ENCODE data around the gene WRAP73. TPM values are rescaled to one million over a fixed set of nuclear protein-coding genes. Genes with fewer than 3 reads are reported as not detected.

Gene WRAP73
- total and polyA plus RNA-seq, 9 of the 15 experiments (the other 6 are each of a cell fraction or from before 2014, with no cell fraction given), result 4.3 to 51.8 (median 30.1) TPM

GRCh38 chr1:3595949-3596348, 54.0 kb downstream of the WRAP73 start:
- peaks cover 0 to 56% of the 10 kb centered on the region in 2 experiments; a peak in 3 of 5 replicates for H3K4me1 ChIP-seq (replicated peaks in 1 of 2; ENCODE audit: control insufficient read depth in 2 of 2, insufficient read depth in 2 of 2, low read length in 2 of 2)
- intact Hi-C loops (cut with micrococcal nuclease), result no loop called here
- H2AFZ ChIP-seq (ENCODE audit: low read depth, low read length), result no peak overlapping the region
- H3K9me1 ChIP-seq (ENCODE audit: control insufficient read depth, insufficient read depth, low read length), result no peaks in the 10 kb centered on the region
- ChIA-PET POLR2A (no interaction called here), CTCF (ENCODE audit: low intra/inter-chr PET ratio) (no interaction called here)
- H4K20me1 ChIP-seq (replicated peaks; ENCODE audit: control insufficient read depth, insufficient read depth, low read length), result peaks cover 19% of the 10 kb centered on the region
- no peaks in the 10 kb centered on the region for H3K36me3 ChIP-seq (ENCODE audit: control insufficient read depth, insufficient read depth, low read length)
- no peaks in the 10 kb centered on the region for H3K9me3 ChIP-seq (replicated peaks; ENCODE audit: control insufficient read depth, insufficient read depth, low read depth, low read length)
- TF ChIP-seq USF1 (CRISPR knock-in tag; IDR thresholded peaks at IDR 0.05) (no peak), BRF2 (IDR thresholded peaks at IDR 0.05; ENCODE audit: borderline replicate concordance, insufficient read depth, insufficient read length) (no peak), RBM17 (IDR thresholded peaks at IDR 0.05; ENCODE audit: borderline replicate concordance, low read depth, low read length) (no peak), ZFP36 (IDR thresholded peaks at IDR 0.05; ENCODE audit: low read depth, low read length, partially characterized antibody) (peak; percentile 91), USF2 (CRISPR knock-in tag; IDR thresholded peaks at IDR 0.05) (no peak), ARID3A (IDR thresholded peaks at IDR 0.05; ENCODE audit: borderline replicate concordance, low read depth, low read length) (no peak), FOXA1 (IDR thresholded peaks at IDR 0.05; ENCODE audit: borderline replicate concordance) (no peak)
- no peak overlapping the region for H3K27ac ChIP-seq (ENCODE audit: extremely low read depth, low read depth, low read length)
- FAIRE-seq, result no peak
- no peaks in the 10 kb centered on the region for H3K79me2 ChIP-seq (ENCODE audit: control insufficient read depth, insufficient read depth, low read length)
- no peak overlapping the region for H3K4me3 ChIP-seq
- BruUV-seq (replicated peaks), result no TSS peak
- WGBS (ENCODE audit: insufficient coverage, low coverage, missing lambda C conversion rate), result 13% methylated on average over 7 of the region's 7 CpGs
- no peak overlapping the region for H3K9ac ChIP-seq (ENCODE audit: insufficient read depth in 1 of 2, low read depth in 2 of 2, low read length in 2 of 2)
- peaks cover 36 to 79% of the 10 kb centered on the region in 2 experiments; a peak in 4 of 5 replicates for H3K27me3 ChIP-seq (ENCODE audit: control insufficient read depth in 2 of 2, insufficient read depth in 2 of 2, low read length in 2 of 2)
- in situ Hi-C loops (cut with MboI), result no loop called here
- no peak for ATAC-seq
- no peak for DNase-seq (ENCODE audit: extremely low read depth in 1 of 4, low spot score in 3 of 4)
- H3K4me2 ChIP-seq (ENCODE audit: insufficient read depth, low read length), result no peak overlapping the region
